ENCODE data around the gene MAD1L1.

MAD1L1 gene

DNA sequence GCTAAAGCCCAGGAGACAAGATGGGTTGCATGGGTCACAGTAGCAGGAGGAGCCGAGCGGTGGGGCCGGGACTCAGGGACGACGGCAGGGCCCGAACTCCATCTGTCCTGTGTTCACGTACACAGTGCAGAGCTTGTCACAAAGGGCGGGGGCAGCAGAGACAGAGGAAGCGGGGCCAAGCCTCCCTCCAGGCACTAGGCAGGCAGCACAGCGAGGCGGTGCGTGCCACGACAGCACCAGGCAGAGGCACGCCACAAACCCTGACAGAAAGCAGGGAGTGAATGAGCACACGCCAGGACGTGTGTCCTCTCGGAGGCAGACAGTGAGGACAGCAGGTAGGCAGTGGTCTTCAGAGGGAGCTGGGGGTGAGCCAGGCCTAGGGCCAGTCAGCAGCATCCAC is 177.8 kb downstream of the MAD1L1 start:
- no peak for DNase-seq

DNA sequence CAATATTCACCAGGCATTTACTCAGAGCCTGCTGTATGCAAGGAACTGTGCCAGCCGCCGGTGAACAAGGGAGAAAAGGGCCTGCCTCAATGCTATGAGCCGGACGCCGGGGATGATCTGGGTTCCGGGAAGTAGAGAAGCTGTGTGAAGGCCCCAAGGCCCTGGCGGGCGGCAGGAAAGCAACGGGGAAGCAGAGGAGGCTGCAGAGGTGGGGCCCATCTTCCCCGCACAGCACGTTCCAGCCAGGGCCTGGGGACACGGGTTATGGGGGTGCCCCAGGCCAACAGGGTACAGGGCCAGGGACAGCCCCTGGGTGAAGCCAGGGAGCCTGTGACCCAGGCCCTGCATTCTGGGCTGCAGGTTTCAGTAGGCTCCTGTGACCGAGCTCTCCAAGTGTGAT is 179.3 kb downstream of the MAD1L1 start:
- no peak for DNase-seq

- DNase-seq = no peak
Observed at GRCh38 chr7:2052657-2053048, 180.1 kb downstream of the MAD1L1 start.

- no peak for DNase-seq
Observed at GRCh38 chr7:2051707-2052656, 180.8 kb downstream of the MAD1L1 start.

GRCh38 chr7:2050511-2050866 is 182.3 kb downstream of the MAD1L1 start:
- no peak for DNase-seq

GRCh38 chr7:2049782-2050510 is 182.8 kb downstream of the MAD1L1 start:
- DNase-seq = no peak

GRCh38 chr7:2049111-2049781 is 183.5 kb downstream of the MAD1L1 start:
- DNase-seq = no peak

DNA sequence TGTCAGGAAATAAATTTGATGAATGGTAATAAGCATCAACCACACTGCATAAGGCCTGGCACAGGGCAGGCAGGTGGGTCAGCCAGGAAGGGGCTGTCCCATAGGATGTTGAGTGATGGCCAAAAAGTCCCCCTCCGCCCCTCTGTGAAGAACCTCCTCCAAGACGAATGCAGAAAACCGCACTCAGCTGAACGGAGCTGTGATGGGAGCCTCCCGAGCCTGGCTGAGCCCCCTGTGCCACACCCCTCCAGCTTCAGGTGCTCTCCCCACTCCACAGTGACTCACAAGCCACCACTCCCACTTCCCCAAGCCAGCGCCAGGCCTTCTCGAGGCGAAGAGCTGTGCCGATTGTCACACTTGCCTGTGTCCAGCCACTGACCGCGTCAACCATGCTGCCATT is 184.2 kb downstream of the MAD1L1 start:
- DNase-seq = no peak

GRCh38 chr7:2048006-2048405 is 184.7 kb downstream of the MAD1L1 start:
- DNase-seq = no peak

GRCh38 chr7:2046581-2047565 is 185.9 kb downstream of the MAD1L1 start:
- DNase-seq = no peak

GRCh38 chr7:2045559-2046405 is 187.0 kb downstream of the MAD1L1 start:
- no peak for DNase-seq

DNA sequence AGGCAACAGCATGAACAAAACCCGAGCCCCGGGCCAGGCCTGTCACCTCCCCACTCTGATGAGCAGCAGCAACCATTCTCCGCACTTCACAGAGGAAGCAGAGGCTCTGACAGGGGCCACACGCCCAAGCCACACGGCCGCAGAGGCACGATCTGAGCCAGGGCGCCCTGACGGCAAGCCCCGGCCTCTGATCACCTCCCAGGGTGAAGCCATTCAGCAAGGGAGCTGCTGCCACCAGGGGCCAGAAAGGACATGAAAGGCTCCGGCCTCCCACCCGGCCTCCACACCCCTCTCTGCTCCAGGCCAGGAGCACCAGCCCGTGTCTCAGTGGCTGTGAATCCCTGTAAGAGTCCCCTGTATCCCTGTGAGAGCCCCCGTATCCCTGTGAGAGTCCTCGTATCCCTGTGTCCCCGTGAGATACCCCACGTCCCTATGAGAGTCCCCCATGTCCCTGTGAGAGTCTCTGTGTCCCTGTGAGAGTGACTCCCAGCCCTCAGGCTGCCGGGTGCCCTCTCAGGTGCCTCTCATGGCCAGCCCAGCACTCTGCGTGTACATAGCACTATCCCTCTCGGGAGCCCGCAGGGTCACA is 187.8 kb downstream of the MAD1L1 start:
- DNase-seq = no peak

GRCh38 chr7:2044311-2044882 is 188.3 kb downstream of the MAD1L1 start:
- no peak for DNase-seq

GRCh38 chr7:2043316-2044039 is 189.3 kb downstream of the MAD1L1 start:
- no peak for DNase-seq

- DNase-seq = no peak
Observed at GRCh38 chr7:2042650-2043049, 190.1 kb downstream of the MAD1L1 start.

- no peak for DNase-seq
Observed at GRCh38 chr7:2041496-2042367, 191.0 kb downstream of the MAD1L1 start.

DNA sequence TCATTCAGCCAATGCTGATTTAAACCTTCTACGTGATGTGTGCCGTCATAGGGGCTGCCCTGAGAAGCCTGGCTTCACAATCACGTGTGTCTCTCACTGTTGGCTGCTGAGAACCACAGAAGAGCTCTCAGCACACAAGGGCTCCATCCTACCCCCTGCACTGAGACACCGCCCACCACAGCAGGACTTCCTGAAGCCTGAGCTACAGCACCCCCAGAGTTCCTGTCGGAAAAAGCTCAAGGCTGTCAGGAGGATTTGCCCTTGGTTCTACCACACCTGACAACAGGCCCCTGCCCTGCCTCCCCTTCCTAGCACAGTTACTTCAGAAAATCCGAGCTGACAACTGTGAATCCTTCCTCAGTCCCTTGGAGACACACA is 191.9 kb downstream of the MAD1L1 start:
- no peak for DNase-seq

GRCh38 chr7:2040201-2040892 is 192.4 kb downstream of the MAD1L1 start:
- DNase-seq = no peak
